NOMO-1 treated with DMSO at 0.1 percent for 48 hours (cell line): ENCODE results near the gene DECR2.
A peak's percentile ranks its signal among the peaks of the same experiment; 100 is the strongest.
"Not testable (repeated sequence)": the region's sequence is repeated elsewhere in the genome, so short reads cannot be mapped to it uniquely, and the experiment has no call there.

Experiments
- DNase-seq: peaks from one replicate; lab custom pipeline; 2025; ENCODE audit not compliant: unreplicated experiment; lab: John Stamatoyannopoulos, UW

Gene DECR2, protein sequence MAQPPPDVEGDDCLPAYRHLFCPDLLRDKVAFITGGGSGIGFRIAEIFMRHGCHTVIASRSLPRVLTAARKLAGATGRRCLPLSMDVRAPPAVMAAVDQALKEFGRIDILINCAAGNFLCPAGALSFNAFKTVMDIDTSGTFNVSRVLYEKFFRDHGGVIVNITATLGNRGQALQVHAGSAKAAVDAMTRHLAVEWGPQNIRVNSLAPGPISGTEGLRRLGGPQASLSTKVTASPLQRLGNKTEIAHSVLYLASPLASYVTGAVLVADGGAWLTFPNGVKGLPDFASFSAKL

DNA sequence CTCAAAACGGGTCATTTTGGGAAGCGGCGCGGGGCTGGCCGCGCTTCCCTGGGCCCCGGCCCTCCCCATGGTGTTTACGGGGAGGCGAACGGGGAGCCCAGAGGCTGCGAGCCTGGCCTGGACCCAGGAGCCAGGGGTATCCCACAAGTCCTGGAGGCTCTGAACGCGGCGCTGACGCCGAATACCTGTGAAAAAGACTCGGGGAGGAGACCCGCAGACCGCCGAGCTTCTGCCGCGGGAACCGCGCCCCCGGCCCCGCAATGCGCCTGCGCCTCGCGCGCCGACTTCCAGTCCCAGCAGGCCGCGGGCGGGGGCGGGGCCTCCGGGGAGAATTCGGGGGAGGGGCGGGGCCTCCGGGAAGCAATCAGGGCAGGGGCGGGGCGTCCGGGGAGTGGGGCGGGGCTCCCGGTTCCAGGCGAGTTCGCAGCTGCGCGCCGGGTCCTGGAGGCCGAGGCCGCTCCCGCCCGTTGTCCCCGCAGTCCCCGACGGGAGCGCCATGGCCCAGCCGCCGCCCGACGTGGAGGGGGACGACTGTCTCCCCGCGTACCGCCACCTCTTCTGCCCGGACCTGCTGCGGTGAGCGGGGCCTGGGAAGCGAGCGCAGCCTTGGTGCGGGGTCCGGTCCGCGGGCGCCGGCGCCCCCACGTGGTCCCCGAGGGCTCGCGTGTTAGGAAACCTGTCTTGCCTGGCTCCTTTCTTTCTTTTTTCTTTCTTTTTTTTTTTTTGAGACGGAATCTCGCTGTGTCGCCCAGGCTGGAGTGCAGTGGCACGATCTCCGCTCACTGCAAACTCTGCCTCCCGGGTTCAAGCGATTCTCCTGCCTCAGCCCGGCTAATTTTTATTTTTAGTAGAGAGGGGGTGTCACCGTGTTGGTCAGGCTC is at the start of gene DECR2:
Gene DECR2, plus strand, starts transcription at position 418 of the 881 bp plus-strand sequence. Its CDS starts 79 bp downstream, at position 497.
- DNase-seq = peak; percentile 87

DNA sequence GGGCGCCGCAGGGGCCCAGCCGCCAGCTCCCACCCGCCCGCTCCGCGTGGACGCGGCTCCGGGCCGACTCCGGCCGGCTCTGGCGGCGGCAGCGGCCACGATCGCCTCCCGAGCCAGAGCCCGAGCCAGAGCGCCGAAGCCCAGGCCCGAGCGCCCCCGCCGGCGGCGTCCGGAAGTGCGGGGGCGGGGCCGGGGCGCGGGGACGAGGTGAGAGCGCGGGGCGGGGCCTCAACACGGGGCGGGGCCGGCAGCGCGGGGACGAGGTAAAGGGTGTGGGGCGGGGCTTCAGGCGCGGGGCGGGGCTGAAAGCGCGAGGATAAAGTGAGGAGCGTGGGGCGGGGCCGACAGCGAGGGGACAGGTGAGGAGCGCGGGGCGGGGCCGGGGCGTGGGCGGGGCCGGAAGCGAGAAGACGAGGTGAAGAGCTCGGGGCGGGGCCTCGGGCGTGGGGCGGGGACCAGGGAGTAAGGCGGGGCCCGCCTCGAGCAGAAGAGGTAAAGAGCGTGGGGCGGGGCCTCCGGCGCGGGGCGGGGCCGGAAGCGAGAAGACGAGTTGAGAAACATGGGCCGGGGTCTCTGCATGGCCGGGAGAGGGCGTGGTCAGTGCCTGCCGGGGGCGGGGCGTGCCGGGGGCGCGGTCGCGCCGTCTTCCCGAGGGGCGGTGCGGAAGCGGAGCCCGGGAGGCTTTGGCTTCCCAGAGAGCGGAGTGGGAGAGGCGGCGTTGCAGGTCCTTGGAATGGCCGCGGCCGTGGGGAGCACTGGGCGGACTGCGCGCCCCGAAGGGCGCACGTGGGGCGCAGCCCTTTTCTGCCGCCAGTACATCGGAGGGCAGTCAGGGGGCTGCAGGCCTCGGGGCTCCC is 48.9 kb upstream of the DECR2 start, which contains the start of gene AXIN1:
Gene AXIN1, minus strand, starts transcription at position 177 of the 857 bp plus-strand sequence. CDS start 5,698 bp downstream, outside the sequence.
- DNase-seq = peak; percentile 98

DNA sequence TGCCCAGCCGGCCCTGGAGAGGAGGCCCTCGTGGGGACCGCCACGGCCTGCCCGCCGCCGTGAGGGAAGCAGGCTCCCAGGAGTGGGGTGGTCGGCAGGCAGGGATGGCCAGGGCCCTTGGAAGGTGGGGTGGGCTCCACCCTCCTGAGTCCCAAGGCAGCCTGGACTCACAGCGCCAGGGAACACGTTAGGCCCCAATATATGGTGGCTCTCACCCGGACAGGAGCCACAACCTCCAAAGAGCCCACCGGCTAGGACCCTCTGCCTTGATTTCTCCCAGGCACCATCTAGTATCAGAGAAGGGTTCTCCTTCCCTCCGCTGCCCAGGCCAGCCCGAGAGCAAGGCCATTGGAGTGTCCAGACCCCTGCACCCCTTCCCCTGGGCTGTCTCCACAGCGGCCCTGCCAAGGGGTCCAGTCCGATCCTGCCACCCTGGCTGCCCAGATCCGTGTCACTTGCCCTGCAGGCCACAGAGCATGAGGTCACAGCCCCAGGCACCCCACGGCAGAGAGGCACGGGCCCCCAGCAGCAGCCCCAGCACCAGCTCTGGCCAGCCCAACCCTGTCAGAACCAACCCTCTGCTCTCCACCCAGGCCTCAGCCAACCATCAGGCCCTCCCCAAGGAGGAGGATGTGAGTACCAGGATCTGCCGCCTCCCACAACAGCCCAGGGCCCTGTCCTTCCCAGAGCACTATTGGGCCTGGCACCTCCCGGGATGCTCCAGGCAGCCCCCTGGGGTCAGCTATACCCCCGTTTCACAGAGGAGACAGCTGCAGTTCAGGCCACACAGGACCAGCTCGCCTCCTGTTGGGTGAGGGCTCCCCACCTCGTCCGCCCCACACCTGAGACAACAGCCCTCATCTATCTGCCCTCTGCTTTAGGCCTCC is 48.0 kb upstream of the DECR2 start:
- DNase-seq = no peak

DNA sequence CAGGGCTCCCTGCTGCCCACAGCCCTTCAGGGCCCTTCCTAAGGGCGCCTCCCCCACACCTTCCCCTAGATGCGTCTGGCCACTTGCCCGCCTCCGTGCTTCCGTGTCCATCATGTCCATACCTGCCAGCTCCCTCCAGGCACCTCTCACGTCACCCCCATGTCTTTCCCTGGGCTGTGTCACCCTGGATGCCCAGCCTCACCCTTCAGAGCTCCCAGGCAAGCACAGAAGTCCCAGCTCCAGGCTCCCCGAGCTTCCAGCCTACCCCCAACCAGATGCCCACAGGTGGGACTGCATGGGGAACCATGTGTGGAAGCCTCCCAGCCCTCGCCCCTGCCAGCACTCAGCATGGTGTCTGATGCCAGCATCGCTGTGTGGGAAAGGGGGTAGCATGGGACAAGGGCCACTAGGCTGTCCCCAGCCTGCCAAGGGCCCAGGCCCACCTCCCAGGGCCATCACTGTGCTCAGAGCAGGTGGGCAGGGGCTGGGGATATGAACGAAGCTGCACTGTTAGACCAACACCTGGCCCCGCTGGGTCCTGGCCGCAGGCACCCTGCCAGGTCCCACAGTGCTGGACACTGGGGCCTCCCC is 47.3 kb upstream of the DECR2 start:
- no peak for DNase-seq

DNA sequence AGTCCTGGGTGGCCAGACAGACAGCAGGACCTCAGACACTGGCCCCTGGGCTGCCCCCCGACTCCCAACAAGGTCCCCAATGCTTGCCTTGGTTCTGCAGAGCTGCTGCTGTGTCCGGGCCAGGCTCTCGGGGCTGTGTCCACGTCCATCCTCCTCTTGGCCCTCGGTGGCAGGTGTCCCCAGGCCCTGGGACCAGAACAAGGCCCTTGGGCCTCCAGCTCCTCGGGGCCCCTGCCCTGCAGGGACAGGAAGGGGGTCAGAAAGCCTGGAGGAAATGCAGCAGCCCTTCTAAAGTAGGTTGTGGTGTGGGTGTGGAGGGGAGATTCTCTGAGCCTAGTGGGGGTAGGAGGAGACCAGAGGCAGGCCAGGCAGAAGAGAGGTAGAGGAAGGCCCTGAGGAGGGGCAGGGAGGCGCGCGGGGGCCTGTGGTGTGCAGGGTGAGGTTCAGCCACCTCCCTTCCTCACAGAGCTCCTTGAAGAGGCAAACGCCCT is 46.7 kb upstream of the DECR2 start:
- DNase-seq = no peak

DNA sequence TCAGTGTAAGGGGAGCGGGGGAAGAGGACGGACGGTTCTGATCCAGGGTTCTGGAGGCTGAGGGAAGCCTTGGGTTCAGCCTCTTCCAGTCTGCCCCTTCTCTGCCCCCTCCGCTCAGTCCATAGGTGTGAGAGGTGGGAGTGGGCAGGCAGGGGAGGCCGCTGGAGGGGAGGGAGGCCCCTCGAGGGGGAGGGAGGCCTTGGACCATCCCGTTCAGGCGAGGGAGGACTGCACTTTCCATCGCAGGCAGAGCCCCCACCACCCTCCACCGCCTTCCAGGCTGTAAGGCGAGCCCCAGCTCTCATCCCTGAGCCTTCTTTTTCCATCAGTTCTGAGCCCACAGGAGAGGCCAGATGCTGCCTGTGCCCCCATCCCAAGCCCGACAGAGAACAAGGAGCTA is 44.9 kb upstream of the DECR2 start:
- DNase-seq = no peak

DNA sequence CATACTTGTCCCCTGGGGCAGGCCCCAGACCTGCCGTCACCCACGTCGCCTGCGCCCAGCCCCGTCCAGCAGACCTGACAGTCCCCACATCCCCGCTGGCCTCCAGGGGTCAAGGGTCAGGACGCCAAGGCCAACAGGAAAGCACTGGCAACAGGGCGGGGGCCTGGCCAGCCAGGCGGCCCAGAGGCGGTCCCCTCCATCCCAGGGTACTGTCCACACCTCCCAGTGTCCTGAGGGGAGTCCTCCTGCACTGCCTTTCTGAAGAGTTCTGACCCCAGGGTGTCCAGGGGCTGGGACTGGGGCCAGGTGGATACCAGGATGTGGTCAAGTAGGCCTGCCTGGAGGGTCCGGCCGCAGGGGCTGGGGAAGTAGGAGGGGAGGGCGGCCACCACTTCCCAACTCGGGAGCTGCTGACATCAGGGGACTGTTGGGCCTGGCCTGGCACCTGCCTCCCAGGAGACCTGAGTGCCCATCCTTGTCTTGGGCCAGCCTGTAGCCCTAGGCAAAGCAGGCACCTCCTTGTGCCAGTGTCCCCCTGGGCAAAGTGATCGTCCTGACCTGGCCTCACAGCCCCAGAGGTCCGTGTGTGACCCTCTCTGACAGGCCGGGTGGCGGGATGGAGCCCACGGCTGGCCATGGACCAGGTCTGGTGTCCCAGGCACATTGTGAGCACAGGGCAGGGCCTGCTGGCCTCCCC is 42.5 kb upstream of the DECR2 start:
- DNase-seq = no peak

DNA sequence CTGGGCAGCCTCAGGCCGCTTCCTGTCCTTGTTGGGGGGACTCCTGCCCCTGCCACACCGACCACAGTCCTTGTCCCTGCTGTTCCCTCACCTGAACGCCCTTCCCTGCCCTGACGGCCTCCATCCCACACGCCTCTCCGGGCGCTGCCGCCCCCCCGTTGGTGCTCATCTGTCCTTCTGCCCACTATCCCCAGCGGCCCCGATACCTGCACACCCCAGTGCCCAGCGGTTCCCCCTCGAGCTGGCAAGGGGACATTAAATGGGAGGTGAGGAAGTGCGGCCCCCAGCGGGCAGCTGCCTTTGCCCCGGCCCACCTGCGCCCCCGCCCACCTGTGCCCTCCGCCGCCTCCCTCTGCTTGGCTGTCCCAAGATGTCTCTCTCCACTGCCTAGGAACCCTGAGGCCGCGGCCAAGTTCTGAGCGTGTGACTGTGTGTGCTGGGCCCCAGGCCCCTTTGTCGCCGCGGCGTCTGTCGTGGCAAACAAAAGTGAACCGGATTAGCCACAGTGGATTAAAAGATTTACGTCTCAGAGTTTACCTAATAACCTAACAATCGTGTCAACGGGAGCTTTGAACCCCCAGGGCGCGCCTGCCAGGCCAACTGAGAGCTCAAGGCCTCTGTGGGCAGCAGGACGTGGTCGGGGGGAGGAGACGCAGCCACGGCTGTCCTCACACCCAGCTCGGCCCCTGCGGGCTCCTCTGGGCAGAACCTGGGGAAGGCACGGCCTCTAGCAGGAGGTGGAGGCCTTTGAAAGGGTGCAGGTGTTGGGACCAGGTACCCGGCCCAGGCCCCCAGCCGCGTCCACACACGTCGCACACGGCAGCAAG is 41.6 kb upstream of the DECR2 start:
- DNase-seq = no peak

DNA sequence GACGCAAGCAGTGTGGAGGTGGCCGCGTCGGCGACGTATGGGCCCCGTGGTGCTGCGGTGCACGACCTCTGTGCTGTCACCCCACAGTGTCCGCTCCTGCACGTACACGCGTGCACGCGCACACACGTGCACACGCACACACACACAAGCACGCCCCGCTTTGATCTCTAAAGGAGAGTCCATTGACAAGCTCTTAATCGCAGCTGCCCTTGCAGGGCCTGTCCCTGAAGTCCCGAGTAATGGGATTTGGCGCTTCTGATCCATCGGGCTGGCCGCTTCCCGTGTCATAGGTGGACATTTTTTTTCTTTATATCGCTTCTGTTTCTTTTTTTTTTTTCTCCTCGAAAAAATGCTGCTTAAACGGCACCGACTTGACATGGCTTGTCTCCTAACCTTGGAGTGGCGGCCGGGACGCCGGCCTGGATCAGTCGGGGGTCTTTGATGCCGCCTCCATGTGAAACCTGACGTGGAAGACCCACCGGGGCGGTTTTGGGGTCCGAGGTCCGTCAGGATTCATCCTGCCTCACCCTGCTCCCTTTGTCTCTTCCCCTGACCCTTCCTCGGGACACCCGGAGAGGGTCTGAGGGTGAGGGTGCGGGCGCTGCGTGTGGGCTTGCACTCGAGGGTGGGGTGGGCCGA is 40.9 kb upstream of the DECR2 start:
- DNase-seq = no peak

DNA sequence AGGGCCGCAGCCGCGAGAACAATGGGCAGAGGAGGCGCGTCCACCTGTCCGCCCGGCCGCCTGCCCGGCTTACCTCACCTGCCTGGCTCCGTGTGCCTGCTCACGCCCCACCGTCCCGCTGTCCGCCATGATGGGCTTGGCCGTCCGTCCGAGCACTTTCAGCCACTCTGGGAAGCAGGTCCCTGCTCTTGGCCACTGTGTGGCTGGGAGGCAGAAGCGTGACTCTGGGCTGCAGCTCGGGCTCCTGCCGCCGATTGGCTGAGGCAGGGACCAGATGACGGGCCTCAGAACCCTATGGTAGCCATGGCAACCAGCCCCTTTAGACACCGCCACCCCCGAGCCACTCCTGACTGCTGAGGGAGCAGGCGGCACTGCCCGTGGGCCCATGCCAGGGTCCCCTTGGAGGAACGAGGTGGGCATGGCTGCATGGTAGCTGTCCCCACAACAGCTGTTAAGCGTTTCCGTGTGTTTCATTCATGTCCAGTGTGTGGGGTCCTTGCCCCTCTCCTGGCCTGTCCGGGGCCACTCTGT is 40.3 kb upstream of the DECR2 start:
- no peak for DNase-seq

DNA sequence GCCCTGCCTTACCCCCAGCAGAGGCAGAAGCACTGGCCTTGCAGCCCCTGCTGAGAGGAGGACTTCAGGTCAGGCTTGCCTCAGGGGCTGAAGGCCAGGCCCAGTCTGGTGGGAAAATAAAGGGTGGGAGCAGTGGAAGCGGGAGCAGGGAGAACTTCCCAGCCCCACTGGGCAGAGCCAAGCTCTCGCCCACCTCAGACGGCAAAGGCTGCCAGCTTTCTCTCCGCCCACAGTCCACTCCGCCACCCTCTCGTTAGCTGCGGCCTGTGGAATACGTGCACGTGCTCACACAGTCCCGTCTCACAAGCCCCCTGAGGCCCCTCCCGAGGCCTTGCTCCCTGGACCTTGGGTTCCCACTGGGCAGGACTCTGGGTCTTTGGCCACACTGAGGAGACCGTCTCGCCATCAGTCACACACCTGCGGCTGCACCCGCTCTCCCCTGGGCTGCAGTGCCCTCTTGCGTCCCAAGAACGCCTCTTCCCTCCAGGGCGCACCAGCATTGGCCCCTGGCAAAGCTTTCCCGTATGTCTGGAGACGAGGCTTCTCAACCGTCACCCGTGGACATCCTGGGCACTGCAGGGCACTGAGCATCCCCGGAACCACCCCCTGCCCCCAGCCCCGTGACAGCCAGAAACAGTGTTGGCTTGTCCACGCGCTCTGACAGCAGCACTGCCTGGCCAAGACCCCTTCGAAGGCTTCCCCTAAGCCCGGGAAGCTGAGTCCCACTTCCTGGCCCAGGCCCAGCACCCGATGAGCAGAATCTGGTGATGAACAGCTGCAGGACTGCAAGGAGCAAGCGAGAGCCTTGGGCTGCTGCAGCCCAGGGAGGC is 39.6 kb upstream of the DECR2 start:
- peak; percentile 76 for DNase-seq

DNA sequence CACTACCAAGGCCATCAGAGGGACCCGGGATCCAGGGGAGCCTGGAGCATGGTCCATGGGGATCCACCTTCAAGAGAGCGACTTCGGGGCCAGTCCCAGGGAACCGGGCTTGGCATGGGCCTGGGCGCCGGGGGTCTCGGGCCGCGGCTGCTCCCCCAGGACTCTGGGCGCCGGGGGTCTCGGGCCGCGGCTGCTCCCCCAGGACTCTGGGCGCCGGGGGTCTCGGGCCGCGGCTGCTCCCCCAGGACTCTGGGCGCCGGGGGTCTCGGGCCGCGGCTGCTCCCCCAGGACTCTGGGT is 39.0 kb upstream of the DECR2 start:
- not testable (repeated sequence) for DNase-seq

DNA sequence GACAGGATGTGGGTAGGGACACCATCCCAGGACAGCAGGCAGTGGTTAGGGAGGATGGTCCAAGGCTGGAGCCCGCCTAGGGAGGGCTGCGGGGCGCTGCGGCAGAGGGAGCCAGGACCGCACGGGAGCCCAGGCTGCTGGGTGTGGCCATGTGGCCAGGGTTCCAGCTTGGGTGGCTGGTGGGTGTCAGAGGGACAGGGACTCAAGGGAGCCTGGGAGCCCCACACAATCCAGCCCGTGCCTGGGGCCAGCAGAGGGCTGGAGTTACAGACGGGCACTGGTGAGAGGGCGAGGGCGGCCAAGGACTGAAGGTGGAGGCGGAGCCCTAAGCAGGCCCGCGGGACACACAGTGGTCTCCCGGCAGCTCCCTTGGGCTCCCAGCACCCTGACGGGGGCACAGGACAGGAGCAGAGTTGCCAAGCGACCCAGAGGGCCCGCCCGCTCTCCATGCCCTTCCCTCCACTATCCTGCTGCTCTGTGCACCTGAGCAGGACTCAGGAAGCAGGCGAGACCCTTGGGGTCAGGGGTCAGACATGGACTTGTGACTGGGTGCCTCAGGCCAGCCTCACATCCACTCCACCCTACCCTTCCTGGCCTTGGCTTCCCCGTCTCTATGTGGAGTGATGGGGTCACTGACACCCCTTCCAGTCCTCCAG is 38.4 kb upstream of the DECR2 start:
- no peak for DNase-seq

DNA sequence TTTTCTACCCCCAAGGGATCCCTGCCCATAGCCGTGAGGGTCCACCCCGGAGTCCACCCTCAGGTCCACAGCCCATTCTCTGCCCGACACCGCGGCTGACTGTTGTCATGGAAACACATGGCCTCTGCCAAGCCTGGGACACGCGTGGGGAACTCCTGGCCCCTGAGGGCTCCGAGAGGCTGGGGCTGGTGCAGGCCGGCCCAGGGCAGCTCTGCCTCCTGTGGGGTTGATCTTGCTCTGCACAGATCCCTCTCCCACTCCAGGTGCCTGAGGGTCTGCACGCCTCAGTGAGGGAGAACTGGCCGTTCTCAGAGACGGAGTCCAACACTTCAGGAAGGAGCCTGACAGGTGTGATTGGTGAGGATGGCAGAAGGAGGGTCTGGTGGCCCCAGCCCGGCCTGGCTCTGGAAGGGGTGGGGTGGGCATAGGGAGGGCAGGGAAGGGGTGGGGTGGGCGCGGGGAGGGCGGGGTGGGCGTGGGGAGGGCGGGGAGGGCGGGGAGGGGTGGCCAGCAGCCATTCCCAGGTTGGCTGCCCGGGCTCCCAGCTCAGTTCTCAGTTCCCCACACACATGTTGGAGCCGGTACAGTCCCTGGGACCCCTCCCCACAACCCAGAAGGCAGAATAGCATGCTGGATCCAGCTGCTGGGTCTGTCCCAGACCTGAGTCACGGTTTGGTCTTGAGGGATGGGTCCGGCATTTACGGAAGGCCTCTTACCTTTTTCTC is 37.8 kb upstream of the DECR2 start:
- no peak for DNase-seq

DNA sequence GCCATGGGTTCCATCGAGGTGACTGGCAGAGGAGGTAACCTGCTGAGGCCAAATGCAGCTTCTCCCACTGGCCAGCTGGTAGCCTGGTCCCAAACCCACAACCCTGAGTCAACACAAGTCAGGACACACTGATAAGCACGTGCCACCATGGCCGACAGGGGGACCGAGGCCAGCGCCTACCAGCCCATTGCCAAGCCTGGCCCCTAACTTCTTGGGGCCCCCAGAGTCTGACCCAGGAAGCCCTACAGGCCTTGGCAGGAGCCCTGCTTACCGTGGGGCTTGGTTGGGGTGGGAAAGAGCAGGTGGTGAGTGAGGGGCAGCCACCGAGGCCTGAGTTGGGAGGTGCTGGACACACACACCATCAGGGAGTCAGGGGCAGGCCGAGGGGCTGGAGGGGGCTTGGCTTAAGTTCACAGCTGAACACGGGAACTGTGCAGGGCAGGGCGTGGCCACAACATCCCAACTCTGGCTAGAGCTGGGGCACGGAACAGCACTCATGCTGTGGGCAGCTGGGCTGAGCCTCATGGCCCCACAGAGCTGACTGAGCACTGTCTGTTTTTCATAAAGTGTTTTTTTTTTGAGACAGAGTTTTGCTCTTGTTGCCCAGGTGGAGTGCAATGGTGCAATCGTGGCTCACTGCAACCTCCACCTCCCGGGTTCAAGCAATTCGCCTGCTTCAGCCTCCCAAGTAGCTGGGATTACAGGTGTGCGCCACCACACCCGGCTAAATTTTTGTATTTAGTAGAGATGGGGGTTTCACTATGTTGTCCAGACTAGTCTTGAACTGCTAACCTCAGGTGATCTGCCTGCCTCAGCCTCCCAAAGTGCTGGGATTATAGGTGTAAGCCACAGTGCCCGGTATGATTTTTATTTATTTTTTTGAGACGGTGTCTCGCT is 36.8 kb upstream of the DECR2 start:
- no peak for DNase-seq
